Esophagus squamous epithelium (tissue), 4 donors: ENCODE data around the gene PIPOX.

Experiments used
- POLR2A ChIP-seq, 4 donors: fragments of 450-650 bp; IDR thresholded peaks; one replicate each; pipeline ENCODE4 v1.6.1; 2017; ENCODE audit warnings: antibody characterized with exemption in 4 of 4, mild to moderate bottlenecking in 4 of 4, moderate library complexity in 3 of 4
- TF ChIP-seq, protein P1 (sequence below), 6 experiments: fragments of 450-650 bp in 4 of 6; fragments of 200-600 bp in 2 of 6; sonication (generic) in 2 of 6; IDR thresholded peaks; one replicate each; pipeline ENCODE4 v1.5.1; 2016 to 2019; ENCODE audit warnings: antibody characterized with exemption in 6 of 6, mild to moderate bottlenecking in 4 of 6, moderate library complexity in 4 of 6

DNA sequence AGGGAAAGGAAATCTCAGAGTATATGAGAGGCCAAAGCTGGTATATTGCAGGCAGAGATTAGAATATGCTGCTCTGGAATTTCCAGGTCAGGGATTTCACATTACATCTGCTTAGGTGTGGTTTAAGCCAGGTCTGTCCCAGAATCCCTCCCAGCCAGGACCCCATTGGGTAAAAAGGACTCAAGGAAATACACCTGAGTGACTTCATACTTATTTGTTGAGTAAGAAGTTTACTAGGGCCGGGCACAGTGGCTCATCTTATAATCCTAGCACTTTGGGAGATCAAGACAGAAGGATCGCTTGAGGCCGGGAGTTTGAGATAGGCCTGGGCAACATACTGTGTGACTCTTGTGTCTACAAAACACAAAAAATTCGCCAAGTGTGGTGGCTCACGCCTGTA, 7.2 kb downstream of the PIPOX start:
- TF ChIP-seq, protein P1, sequence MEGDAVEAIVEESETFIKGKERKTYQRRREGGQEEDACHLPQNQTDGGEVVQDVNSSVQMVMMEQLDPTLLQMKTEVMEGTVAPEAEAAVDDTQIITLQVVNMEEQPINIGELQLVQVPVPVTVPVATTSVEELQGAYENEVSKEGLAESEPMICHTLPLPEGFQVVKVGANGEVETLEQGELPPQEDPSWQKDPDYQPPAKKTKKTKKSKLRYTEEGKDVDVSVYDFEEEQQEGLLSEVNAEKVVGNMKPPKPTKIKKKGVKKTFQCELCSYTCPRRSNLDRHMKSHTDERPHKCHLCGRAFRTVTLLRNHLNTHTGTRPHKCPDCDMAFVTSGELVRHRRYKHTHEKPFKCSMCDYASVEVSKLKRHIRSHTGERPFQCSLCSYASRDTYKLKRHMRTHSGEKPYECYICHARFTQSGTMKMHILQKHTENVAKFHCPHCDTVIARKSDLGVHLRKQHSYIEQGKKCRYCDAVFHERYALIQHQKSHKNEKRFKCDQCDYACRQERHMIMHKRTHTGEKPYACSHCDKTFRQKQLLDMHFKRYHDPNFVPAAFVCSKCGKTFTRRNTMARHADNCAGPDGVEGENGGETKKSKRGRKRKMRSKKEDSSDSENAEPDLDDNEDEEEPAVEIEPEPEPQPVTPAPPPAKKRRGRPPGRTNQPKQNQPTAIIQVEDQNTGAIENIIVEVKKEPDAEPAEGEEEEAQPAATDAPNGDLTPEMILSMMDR (IDR thresholded peaks at IDR 0.05) = no peak
- no peak for TF ChIP-seq POLR2A (IDR thresholded peaks at IDR 0.05)
